Esophagus muscularis mucosa (tissue), 4 donors: ENCODE results near the gene PYDC2. TPM values are rescaled to one million over a fixed set of nuclear protein-coding genes. Genes with fewer than 3 reads are reported as not detected.

Experiments used
- DNase-seq: peaks from one replicate; pipeline ENCODE4 v3.0.0-alpha.2; 2017; ENCODE audit errors: extremely low spot score
- H3K27ac ChIP-seq, 4 donors: fragments of 200-600 bp; sonication (generic); replicated peaks in 1 of 4; 1 replicate in 3 of 4; 2 replicates in 1 of 4; pipeline ENCODE4 v1.5.1; 2016 to 2019; ENCODE audit warnings: mild to moderate bottlenecking in 1 of 4
- H3K27me3 ChIP-seq, 4 donors: fragments of 200-600 bp; sonication (generic); one replicate each; pipeline versions ENCODE4 v1.5.1 to v1.6.0; 2016 to 2019
- H3K36me3 ChIP-seq, 4 donors: fragments of 200-600 bp; sonication (generic); one replicate each; pipeline ENCODE4 v1.5.1; 2016 to 2019
- H3K4me1 ChIP-seq, 4 donors: fragments of 200-600 bp; sonication (generic); one replicate each; pipeline ENCODE4 v1.5.1; 2016 to 2019
- H3K4me3 ChIP-seq, 4 donors: fragments of 200-600 bp; sonication (generic); 1 replicate in 2 of 4; 2 replicates in 2 of 4; pipeline ENCODE4 v1.5.1; 2016 to 2019; ENCODE audit warnings: mild to moderate bottlenecking in 4 of 4, moderate library complexity in 1 of 4
- H3K9me3 ChIP-seq, 4 donors: fragments of 200-600 bp; sonication (generic); 1 replicate in 3 of 4; 2 replicates in 1 of 4; pipeline ENCODE4 v1.5.1; 2016 to 2019
- EP300 ChIP-seq: sonication (generic); formaldehyde crosslinking; IDR thresholded peaks from one replicate; pipeline ENCODE4 v1.6.1; 2017; ENCODE audit warnings: antibody characterized with exemption
- POLR2A ChIP-seq: fragments of 450-650 bp; IDR thresholded peaks from one replicate; pipeline ENCODE4 v1.6.1; 2017; ENCODE audit warnings: antibody characterized with exemption, moderate library complexity, mild to moderate bottlenecking, low read depth
- POLR2AphosphoS5 ChIP-seq, 2 donors: sonication (generic); formaldehyde crosslinking; IDR thresholded peaks; one replicate each; pipeline ENCODE4 v1.6.1; 2017; ENCODE audit warnings: antibody characterized with exemption in 2 of 2
- WGBS: methylation state at CpG from one replicate; pipeline ENCODE4 v1.1.5; 2018; 5-methylcytosine and 5-hydroxymethylcytosine counted together
- intact Hi-C: fragments of 100-400 bp; cut with DNase I; formaldehyde crosslinking; loops from one replicate; pipeline ENCODE4 v1.15.1; 2023
- total RNA-seq, 4 donors: library from RNA; depleted of rRNA; stranded (reverse); fragments of >200 nt; gene quantifications; one replicate each; pipeline versions ENCODE4 v1.1.0 to v1.2.1, GENCODE V29; 2016
- TF ChIP-seq, protein P1 (sequence below), 3 experiments: fragments of 200-600 bp in 2 of 3; fragments of 450-650 bp in 1 of 3; sonication (generic) in 2 of 3; IDR thresholded peaks; one replicate each; pipeline ENCODE4 v1.5.1; 2017 to 2019; ENCODE audit warnings: antibody characterized with exemption in 3 of 3, mild to moderate bottlenecking in 2 of 3, moderate library complexity in 1 of 3

Gene PYDC2
- total RNA-seq, 4 donors from 2014 or later: not detected

DNA sequence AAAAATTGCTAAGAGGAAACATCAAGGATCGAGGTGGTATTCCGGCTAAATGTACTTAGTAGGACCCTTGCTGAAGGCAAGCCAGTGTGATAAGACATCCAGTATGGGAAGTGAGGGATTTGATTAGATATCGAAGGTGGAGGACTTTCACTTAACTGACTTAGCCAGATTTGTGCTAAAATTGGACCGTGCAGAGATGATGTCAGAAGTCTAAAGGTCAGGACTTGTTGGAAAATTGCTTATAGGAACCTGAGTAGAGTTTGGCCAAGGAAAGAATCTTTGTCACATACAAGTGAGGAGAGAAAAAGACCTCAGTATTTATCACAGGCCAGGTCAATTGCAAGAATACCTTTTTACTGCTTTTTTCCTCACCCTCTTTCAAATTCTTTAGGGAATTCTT is 30.9 kb upstream of the PYDC2 start:
- H3K9me3 ChIP-seq: no peaks in the 10 kb centered on the region
- H3K36me3 ChIP-seq: no peaks in the 10 kb centered on the region
- H3K27ac ChIP-seq: no peak overlapping the region
- no peak for TF ChIP-seq POLR2A
- TF ChIP-seq, protein P1, sequence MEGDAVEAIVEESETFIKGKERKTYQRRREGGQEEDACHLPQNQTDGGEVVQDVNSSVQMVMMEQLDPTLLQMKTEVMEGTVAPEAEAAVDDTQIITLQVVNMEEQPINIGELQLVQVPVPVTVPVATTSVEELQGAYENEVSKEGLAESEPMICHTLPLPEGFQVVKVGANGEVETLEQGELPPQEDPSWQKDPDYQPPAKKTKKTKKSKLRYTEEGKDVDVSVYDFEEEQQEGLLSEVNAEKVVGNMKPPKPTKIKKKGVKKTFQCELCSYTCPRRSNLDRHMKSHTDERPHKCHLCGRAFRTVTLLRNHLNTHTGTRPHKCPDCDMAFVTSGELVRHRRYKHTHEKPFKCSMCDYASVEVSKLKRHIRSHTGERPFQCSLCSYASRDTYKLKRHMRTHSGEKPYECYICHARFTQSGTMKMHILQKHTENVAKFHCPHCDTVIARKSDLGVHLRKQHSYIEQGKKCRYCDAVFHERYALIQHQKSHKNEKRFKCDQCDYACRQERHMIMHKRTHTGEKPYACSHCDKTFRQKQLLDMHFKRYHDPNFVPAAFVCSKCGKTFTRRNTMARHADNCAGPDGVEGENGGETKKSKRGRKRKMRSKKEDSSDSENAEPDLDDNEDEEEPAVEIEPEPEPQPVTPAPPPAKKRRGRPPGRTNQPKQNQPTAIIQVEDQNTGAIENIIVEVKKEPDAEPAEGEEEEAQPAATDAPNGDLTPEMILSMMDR (IDR thresholded peaks at IDR 0.05): no peak
- TF ChIP-seq EP300: no peak
- no peak for TF ChIP-seq POLR2AphosphoS5 (IDR thresholded peaks at IDR 0.05)
- 68% methylated on average over 4 of the region's 4 CpGs for WGBS
- no peaks in the 10 kb centered on the region for H3K27me3 ChIP-seq
- H3K4me3 ChIP-seq: no peak overlapping the region
- intact Hi-C loops: no loop called here
- no peak for DNase-seq
- H3K4me1 ChIP-seq: no peaks in the 10 kb centered on the region

DNA sequence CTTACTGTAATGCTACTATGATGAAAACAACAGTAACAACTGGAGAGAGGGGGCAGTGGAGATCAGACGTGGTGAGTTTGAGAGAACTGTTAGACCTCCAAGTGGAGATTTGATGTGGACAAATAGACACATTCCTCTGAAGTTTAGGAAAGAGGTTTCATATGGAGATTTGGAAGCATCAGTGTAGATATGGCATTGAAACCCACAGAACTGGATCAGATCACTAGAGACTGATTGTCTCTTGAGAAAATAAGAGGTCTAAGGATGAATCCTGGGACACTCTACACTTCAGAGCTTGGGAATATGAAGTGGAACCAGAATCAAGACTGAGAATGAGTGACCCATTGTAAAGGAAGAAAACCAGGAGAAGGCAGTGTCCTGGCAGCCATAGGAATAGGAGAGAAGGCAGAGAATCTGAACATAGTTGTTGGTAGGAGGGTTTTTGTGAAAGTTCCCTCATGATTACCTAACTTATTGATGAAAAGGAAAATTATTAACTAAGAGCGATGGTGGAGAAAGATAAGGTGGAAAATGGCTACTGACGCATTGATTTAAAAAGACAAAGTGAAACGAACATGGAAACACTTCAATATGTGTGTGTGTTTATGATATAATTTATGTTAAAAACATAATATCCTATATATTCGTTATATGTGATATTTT is 29.7 kb upstream of the PYDC2 start:
- Histone ChIP-seq H3K27ac (no peak overlapping the region), H3K9me3 (no peaks in the 10 kb centered on the region), H3K36me3 (no peaks in the 10 kb centered on the region), H3K27me3 (no peaks in the 10 kb centered on the region), H3K4me1 (no peaks in the 10 kb centered on the region), H3K4me3 (no peak overlapping the region)
- WGBS: 87% methylated on average over 5 of the region's 5 CpGs
- DNase-seq: no peak
- intact Hi-C loops: no loop called here
- TF ChIP-seq POLR2AphosphoS5 (IDR thresholded peaks at IDR 0.05): no peak
- TF ChIP-seq, protein P1 (IDR thresholded peaks at IDR 0.05): no peak
- no peak for TF ChIP-seq POLR2A
- TF ChIP-seq EP300: no peak

DNA sequence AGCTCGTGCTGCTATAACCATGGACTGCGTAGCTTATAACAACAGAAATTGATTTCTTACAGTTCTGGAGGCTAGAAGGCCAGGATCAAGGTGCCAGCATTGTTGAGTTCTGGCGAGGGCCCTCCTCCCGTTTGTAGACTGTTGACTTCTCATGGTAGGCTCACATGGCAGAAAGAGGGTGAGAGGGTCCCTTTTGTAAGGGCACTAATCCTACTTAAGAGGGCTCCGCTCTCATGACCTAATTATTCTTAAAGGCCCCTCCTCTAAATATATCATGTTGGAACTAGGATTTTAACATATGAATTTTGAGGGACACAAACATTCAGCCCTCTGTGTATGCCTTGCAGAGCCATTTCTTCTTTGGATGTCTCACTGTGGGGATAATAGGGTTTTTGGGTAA is 28.8 kb upstream of the PYDC2 start:
- Histone ChIP-seq H3K4me3 (no peak overlapping the region), H3K9me3 (no peaks in the 10 kb centered on the region), H3K36me3 (no peaks in the 10 kb centered on the region), H3K4me1 (no peaks in the 10 kb centered on the region), H3K27me3 (no peaks in the 10 kb centered on the region), H3K27ac (no peak overlapping the region)
- WGBS: 87% methylated on average over 5 of the region's 5 CpGs
- no peak for DNase-seq
- intact Hi-C loops: no loop called here
- TF ChIP-seq, protein P1 (IDR thresholded peaks at IDR 0.05): no peak
- TF ChIP-seq POLR2AphosphoS5 (IDR thresholded peaks at IDR 0.05) (no peak), POLR2A (no peak), EP300 (no peak)

DNA sequence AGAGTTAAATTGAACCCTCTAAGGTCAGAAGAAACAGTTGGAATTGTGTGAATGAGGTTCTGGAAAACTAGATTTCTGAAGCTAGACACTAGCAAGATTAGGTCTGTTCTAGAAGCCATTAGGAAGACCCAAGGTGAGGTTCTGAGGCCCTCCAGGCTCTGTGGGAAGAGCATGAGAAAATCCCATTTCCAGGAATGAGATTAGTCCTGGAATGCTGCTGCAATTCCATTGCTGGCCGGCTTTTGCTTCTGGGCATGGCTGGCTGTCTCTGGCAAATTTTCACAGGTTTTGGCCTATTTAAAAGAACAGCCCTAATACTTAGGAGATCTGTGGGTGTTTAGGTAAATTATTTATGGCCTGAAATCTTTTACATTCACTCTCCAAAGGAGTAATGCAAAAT is 26.9 kb upstream of the PYDC2 start:
- TF ChIP-seq POLR2A (no peak), EP300 (no peak), POLR2AphosphoS5 (IDR thresholded peaks at IDR 0.05) (no peak)
- TF ChIP-seq, protein P1 (IDR thresholded peaks at IDR 0.05): no peak
- no peaks in the 10 kb centered on the region for H3K36me3 ChIP-seq
- intact Hi-C loops: no loop called here
- no peak overlapping the region for H3K4me3 ChIP-seq
- H3K9me3 ChIP-seq: no peaks in the 10 kb centered on the region
- DNase-seq: no peak
- 89% methylated on average over 1 of the region's 1 CpG for WGBS
- no peaks in the 10 kb centered on the region for H3K27me3 ChIP-seq
- no peak overlapping the region for H3K27ac ChIP-seq
- H3K4me1 ChIP-seq: no peaks in the 10 kb centered on the region

DNA sequence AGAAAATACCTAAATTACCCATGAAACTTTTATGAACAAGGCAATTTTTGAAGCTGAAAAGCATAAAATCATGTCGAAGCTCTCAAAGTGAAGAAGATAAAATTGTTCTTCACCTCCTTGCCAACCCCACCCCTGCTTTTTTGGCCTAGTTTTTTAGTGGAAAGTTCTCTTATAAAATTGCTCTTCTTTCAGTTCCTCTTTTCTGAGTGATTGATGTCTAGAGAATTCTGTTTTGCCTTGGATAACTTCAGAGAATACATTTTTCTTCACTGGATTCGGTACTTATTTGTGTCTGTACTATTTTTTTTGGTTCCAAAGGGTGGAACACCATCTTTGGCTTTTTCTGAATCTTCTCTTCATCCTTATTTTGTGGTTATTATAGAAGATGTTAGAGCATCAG is 25.0 kb upstream of the PYDC2 start:
- WGBS: 75% methylated on average over 2 of the region's 2 CpGs
- Histone ChIP-seq H3K4me3 (no peak overlapping the region), H3K27ac (no peak overlapping the region), H3K4me1 (no peaks in the 10 kb centered on the region), H3K27me3 (no peaks in the 10 kb centered on the region), H3K9me3 (no peaks in the 10 kb centered on the region), H3K36me3 (no peaks in the 10 kb centered on the region)
- TF ChIP-seq EP300: no peak
- TF ChIP-seq POLR2AphosphoS5 (IDR thresholded peaks at IDR 0.05): no peak
- no peak for TF ChIP-seq POLR2A
- TF ChIP-seq, protein P1 (IDR thresholded peaks at IDR 0.05): no peak
- no peak for DNase-seq
- intact Hi-C loops: no loop called here
